Osteocyte (in vitro differentiated cells): ENCODE data around the gene BIRC7. TPM values are rescaled to one million over a fixed set of nuclear protein-coding genes. Genes with fewer than 3 reads are reported as not detected.
"Not testable (repeated sequence)": the region's sequence is repeated elsewhere in the genome, so short reads cannot be mapped to it uniquely, and the experiment has no call there.

Experiments used
- DNase-seq: peaks from one replicate; pipeline ENCODE4 v3.0.0; 2021; ENCODE audit warnings: mixed read lengths; ENCODE audit not compliant: unreplicated experiment; ENCODE audit errors: extremely low spot score
- H3K27ac Mint-ChIP-seq: one replicate; pipeline ENCODE4 v1.8.0; 2021; ENCODE audit warnings: mild to moderate bottlenecking, mixed read lengths; ENCODE audit not compliant: unreplicated experiment
- H3K27me3 Mint-ChIP-seq: one replicate; pipeline ENCODE4 v1.8.0; 2021; ENCODE audit warnings: mixed read lengths; ENCODE audit not compliant: unreplicated experiment
- H3K36me3 Mint-ChIP-seq: one replicate; pipeline ENCODE4 v1.8.0; 2021; ENCODE audit warnings: mixed read lengths; ENCODE audit not compliant: unreplicated experiment
- H3K4me1 Mint-ChIP-seq: one replicate; pipeline ENCODE4 v1.8.0; 2021; ENCODE audit warnings: mixed read lengths; ENCODE audit not compliant: unreplicated experiment
- H3K4me3 Mint-ChIP-seq: one replicate; pipeline ENCODE4 v1.8.0; 2021; ENCODE audit warnings: mild to moderate bottlenecking, moderate library complexity, mixed read lengths; ENCODE audit not compliant: unreplicated experiment
- H3K9me3 Mint-ChIP-seq: one replicate; pipeline ENCODE4 v1.8.0; 2021; ENCODE audit warnings: mixed read lengths; ENCODE audit not compliant: unreplicated experiment
- total RNA-seq: library from RNA; stranded (reverse); gene quantifications from 2 replicates; pipeline ENCODE4 v1.2.1, GENCODE V29; 2021
- TF ChIP-seq, protein P1 (sequence below): fragments of 200-600 bp; sonication (generic); IDR thresholded peaks from 2 replicates; pipeline ENCODE4 v1.5.0; 2021; ENCODE audit warnings: antibody characterized with exemption, mild to moderate bottlenecking, moderate library complexity

The BIRC7 gene
- total RNA-seq, 1 donor from 2014 or later, result not detected

DNA sequence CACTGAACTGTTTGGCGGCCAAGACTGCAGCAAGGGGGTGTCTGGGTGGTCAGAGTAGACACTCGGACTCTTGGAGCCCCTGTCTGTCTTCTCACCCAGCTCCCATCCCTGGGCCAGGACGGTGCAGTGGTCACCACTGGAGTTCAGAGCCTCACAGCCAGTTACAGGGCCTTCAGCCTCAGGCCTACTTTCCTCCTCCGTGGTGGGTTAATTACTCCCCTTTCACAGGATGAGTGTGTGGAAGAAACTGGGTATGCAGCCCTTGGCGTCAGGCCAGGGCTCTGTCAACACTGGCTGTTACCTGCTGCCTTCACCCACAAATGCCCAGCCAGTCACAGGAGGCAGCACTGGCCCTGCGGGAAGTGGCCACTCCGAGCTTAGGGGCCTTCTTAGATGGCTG is 18.0 kb upstream of the BIRC7 start:
- TF ChIP-seq, protein P1, sequence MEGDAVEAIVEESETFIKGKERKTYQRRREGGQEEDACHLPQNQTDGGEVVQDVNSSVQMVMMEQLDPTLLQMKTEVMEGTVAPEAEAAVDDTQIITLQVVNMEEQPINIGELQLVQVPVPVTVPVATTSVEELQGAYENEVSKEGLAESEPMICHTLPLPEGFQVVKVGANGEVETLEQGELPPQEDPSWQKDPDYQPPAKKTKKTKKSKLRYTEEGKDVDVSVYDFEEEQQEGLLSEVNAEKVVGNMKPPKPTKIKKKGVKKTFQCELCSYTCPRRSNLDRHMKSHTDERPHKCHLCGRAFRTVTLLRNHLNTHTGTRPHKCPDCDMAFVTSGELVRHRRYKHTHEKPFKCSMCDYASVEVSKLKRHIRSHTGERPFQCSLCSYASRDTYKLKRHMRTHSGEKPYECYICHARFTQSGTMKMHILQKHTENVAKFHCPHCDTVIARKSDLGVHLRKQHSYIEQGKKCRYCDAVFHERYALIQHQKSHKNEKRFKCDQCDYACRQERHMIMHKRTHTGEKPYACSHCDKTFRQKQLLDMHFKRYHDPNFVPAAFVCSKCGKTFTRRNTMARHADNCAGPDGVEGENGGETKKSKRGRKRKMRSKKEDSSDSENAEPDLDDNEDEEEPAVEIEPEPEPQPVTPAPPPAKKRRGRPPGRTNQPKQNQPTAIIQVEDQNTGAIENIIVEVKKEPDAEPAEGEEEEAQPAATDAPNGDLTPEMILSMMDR, result no peak
- peaks cover 29% of the 10 kb centered on the region for H3K4me1 Mint-ChIP-seq
- H3K36me3 Mint-ChIP-seq, result peaks cover 14% of the 10 kb centered on the region
- DNase-seq, result no peak
- peaks cover 9% of the 10 kb centered on the region for H3K27me3 Mint-ChIP-seq
- no peaks in the 10 kb centered on the region for H3K9me3 Mint-ChIP-seq
- no peak overlapping the region for H3K27ac Mint-ChIP-seq
- no peak overlapping the region for H3K4me3 Mint-ChIP-seq

DNA sequence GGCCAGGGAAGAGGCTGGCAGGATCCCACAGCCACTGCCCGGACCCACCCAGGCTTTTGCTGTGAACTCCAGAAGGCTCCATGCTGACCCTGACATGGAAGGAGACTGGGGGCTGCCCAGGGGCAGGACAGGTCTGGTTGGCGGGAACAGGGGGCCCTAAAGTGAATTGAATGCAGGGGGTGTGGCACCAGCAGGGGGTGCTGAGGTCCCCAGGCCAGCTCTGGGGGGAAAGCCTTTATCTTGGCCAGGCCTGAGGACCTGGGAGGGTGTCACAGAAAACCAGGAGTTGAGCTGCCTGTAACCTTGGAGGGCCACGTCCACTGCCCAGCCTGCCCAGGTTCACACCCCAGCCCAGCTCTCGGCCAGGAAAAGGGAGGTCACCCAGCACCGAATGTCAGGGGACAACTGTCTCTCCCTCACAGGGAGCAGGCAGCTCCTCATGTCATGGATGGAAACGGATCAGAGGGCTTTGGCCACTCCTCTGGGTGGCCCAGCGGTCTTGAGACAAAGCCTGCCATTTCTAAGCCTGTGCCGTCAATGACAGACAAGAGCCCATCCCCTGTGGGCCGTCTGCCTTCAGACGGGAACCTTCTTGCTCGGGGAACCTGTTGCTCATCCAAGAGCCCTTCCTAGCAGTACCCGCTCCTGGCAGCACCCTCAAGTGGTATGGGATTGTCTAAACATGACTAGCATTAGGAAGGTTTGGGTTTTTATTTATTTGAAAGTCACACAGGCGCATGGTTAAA is 16.8 kb upstream of the BIRC7 start:
- peaks cover 7% of the 10 kb centered on the region for H3K36me3 Mint-ChIP-seq
- no peak overlapping the region for H3K4me3 Mint-ChIP-seq
- TF ChIP-seq, protein P1, result no peak
- peaks cover 9% of the 10 kb centered on the region for H3K27me3 Mint-ChIP-seq
- no peak overlapping the region for H3K27ac Mint-ChIP-seq
- peaks cover 28% of the 10 kb centered on the region for H3K4me1 Mint-ChIP-seq
- no peak for DNase-seq
- no peaks in the 10 kb centered on the region for H3K9me3 Mint-ChIP-seq

DNA sequence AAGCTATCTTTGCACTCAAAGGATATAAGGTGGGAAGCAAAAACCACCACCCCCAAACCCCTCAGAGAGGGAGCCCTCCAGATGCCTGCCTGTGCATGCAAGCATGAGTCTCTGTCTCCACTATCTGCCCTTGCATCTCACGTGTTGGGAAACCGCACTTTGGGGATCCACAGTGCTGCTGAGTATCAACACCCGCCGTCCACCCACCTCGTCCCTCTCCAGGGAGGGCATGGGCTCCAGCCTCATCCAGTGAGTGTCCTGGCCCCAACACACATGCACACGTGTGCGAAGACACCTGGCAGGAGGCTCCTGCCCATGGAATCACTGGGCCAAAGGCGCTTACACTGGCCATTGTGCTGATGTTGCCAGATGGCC is 16.3 kb upstream of the BIRC7 start:
- peaks cover 28% of the 10 kb centered on the region for H3K4me1 Mint-ChIP-seq
- peaks cover 9% of the 10 kb centered on the region for H3K27me3 Mint-ChIP-seq
- no peak overlapping the region for H3K27ac Mint-ChIP-seq
- no peaks in the 10 kb centered on the region for H3K9me3 Mint-ChIP-seq
- peaks cover 1% of the 10 kb centered on the region for H3K36me3 Mint-ChIP-seq
- TF ChIP-seq, protein P1, result no peak
- no peak overlapping the region for H3K4me3 Mint-ChIP-seq
- no peak for DNase-seq

DNA sequence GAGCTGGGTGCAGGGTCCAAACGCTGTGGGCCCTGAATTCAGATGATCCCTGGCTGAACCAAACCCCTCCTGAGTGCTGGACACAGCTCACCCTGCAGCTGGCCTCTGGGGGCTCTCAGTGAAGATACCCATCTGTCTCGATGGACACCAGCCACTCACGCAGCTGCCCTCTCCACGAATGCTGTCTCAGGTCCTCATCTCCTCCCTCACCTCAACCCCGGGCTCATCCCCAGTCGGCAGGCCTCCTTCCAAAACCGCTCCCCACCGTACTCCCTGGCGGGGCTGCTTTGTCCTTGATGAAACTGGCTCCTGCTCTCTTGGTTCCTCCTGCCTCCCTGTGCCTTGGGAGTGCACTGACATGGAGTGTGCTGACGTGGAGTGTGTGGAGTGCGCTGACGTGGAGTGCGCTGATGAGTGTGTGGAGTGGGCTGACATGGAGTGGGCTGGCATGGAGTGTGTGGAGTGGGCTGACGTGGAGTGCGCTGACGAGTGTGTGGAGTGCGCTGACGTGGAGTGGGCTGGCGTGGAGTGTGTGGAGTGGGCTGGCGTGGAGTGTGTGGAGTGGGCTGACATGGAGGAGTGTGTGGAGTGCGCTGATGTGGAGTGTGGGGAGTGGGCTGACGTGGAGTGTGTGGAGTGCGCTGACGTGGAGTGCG is 15.7 kb upstream of the BIRC7 start:
- H3K4me3 Mint-ChIP-seq, result no peak overlapping the region
- TF ChIP-seq, protein P1, result no peak
- no peaks in the 10 kb centered on the region for H3K36me3 Mint-ChIP-seq
- peaks cover 28% of the 10 kb centered on the region for H3K4me1 Mint-ChIP-seq
- DNase-seq, result no peak
- H3K27ac Mint-ChIP-seq, result no peak overlapping the region
- H3K9me3 Mint-ChIP-seq, result no peaks in the 10 kb centered on the region
- peaks cover 9% of the 10 kb centered on the region for H3K27me3 Mint-ChIP-seq

DNA sequence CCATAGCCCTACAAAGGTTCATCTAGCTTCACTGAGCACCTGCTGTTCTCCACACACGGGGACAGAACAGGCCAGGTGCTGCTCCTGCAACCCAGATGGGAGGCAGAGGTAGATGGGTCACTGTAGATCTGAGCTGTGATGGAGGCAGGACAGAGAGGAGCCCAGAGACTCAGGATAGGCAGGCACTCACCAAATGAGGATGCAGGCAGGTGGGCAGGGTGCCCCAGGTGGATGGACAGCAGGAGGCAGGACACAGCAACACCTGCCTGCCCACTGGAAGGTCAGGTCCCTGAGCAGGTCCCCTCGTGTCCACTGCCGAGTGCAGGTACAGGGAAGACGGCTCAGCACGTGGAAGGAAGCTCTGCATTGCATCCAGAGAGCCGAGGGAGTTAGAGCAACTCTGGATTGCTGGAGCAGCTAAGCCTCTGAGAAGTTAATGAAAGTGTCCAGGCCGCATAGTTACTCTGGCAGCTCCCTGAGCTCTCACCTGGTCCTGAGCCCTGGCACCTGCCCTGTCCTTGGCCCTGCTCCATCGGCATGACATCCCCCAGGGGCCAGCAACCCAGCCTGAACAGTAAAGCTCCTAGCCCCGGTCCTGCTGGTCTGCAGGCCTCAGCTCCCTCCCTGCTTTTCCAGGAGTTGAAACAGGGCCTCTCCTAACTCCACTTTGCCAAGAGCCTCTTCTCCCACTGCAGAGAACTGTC is 14.9 kb upstream of the BIRC7 start:
- H3K4me1 Mint-ChIP-seq, result peaks cover 29% of the 10 kb centered on the region
- no peaks in the 10 kb centered on the region for H3K9me3 Mint-ChIP-seq
- no peak overlapping the region for H3K4me3 Mint-ChIP-seq
- no peaks in the 10 kb centered on the region for H3K36me3 Mint-ChIP-seq
- H3K27me3 Mint-ChIP-seq, result peaks cover 9% of the 10 kb centered on the region
- TF ChIP-seq, protein P1, result no peak
- DNase-seq, result no peak
- no peak overlapping the region for H3K27ac Mint-ChIP-seq

DNA sequence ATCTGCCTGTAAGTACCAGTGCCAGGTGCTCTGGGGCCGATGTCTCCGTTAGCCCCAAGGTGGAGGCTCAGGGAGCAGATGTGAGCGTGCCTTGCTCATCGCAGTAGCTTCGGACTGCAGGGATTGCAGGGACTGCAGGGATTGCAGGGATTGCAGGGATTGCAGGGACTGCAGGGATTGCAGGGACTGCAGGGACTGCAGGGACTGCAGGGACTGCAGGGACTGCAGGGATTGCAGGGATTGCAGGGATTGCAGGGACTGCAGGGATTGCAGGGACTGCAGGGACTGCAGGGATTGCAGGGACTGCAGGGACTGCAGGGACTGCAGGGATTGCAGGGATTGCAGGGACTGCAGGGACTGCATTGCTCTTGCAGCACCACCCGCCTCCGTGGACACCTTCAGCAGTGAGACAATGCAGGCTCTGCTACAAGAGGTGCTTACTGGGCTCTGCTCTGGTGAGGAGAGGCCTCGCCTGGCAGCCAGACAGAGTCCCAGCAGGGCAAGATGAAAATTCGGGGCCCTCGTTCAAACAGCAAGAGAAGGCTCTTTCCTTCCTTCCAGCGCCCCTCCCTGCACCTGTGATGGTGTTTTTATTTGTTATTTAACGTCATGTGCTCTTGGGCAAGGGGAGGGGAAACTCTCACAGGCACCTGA is 14.2 kb upstream of the BIRC7 start:
- H3K4me3 Mint-ChIP-seq, H3K9me3 Mint-ChIP-seq: not testable (repeated sequence)

More for the DNA sequence above, 14.2 kb upstream of the BIRC7 start:
- H3K27me3 Mint-ChIP-seq, H3K36me3 Mint-ChIP-seq, DNase-seq, H3K27ac Mint-ChIP-seq: not testable (repeated sequence)
- H3K4me1 Mint-ChIP-seq, result peaks cover 29% of the 10 kb centered on the region
